Right atrium auricular region (tissue), 2 donors: ENCODE results near the gene P2RX2. TPM values are rescaled to one million over a fixed set of nuclear protein-coding genes. Genes with fewer than 3 reads are reported as not detected.

Experiments used
- DNase-seq: peaks from one replicate; pipeline ENCODE4 v3.0.0-alpha.2; 2019; ENCODE audit warnings: low spot score
- H3K27ac ChIP-seq, 2 donors: fragments of 200-600 bp; sonication (generic); 1 replicate in 1 of 2; 2 replicates in 1 of 2; pipeline ENCODE4 v1.5.1; 2016 to 2019
- H3K27me3 ChIP-seq, 2 donors: fragments of 200-600 bp; sonication (generic); one replicate each; pipeline versions ENCODE4 v1.5.1 to v1.6.0; 2017 to 2019
- H3K36me3 ChIP-seq: fragments of 200-600 bp; sonication (generic); one replicate; pipeline ENCODE4 v1.5.1; 2016
- H3K4me1 ChIP-seq, 2 donors: fragments of 200-600 bp; sonication (generic); one replicate each; pipeline versions ENCODE4 v1.5.1 to v1.6.0; 2017 to 2019
- H3K4me3 ChIP-seq, 2 donors: fragments of 200-600 bp; sonication (generic); 1 replicate in 1 of 2; 2 replicates in 1 of 2; pipeline ENCODE4 v1.5.1; 2017 to 2019; ENCODE audit warnings: mild to moderate bottlenecking in 1 of 2, moderate library complexity in 1 of 2
- H3K9me3 ChIP-seq, 2 donors: fragments of 200-600 bp; sonication (generic); one replicate each; pipeline ENCODE4 v1.5.1; 2019
- total RNA-seq, 2 donors: library from RNA; depleted of rRNA; stranded (reverse); fragments of >200 nt; gene quantifications; one replicate each; pipeline ENCODE4 v1.1.0, GENCODE V29; 2016
- TF ChIP-seq, protein P1 (sequence below), 2 donors: fragments of 200-600 bp; sonication (generic); IDR thresholded peaks; one replicate each; pipeline ENCODE4 v1.5.1; 2019; ENCODE audit warnings: antibody characterized with exemption in 2 of 2

P2RX2 gene
- total RNA-seq, 2 donors from 2014 or later, result not detected

DNA sequence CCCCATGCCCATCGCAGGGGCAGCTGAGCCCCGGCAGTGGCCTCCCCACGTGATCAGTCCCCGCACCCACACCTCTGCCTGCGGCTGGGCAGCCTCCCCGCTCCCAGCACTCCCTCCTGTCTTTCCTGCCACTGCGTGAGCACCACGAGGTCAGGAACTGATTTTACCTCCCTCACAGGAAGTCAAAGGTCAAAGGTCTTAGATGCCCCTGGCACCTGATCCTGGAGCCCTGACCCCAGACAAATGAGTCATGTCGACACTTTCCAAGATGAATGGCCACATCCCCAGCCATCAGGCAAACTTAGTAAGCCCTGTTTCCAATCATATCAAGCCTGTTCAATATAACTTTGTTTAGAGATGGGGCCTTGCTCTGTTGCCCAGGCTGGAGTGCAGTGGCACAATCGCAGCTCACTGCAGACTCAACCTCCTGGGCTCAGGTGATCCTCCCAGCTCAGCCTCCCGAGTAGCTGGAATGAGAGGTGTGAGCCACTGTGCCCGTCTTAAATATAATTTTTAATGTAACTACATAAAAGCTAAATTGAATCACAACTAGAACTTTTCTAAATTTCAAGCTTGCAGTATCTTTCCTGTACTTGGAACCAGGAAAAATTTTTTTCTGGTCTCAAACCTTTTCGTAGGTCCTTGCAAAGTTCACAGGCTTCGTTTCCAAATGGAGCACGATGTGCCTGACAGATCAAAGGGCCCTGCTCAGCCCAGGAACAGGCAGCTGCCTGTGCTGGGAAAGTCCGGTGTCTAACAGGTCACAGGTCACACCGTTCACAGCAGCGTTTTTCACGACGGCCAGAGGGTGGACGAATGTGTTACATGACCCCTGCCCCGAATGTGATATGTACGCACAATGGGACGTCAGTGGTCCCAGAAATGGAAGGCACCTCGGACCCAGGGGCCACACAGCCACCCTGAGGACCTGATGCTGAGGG, 10.1 kb upstream of the P2RX2 start:
- Histone ChIP-seq H3K36me3 (no peaks in the 10 kb centered on the region), H3K27me3 (no peaks in the 10 kb centered on the region), H3K4me1 (peaks cover 0 to 9% of the 10 kb centered on the region in 2 donors), H3K9me3 (peaks cover 3 to 10% of the 10 kb centered on the region in 2 donors), H3K27ac (no peak overlapping the region), H3K4me3 (no peak overlapping the region)
- TF ChIP-seq, protein P1, sequence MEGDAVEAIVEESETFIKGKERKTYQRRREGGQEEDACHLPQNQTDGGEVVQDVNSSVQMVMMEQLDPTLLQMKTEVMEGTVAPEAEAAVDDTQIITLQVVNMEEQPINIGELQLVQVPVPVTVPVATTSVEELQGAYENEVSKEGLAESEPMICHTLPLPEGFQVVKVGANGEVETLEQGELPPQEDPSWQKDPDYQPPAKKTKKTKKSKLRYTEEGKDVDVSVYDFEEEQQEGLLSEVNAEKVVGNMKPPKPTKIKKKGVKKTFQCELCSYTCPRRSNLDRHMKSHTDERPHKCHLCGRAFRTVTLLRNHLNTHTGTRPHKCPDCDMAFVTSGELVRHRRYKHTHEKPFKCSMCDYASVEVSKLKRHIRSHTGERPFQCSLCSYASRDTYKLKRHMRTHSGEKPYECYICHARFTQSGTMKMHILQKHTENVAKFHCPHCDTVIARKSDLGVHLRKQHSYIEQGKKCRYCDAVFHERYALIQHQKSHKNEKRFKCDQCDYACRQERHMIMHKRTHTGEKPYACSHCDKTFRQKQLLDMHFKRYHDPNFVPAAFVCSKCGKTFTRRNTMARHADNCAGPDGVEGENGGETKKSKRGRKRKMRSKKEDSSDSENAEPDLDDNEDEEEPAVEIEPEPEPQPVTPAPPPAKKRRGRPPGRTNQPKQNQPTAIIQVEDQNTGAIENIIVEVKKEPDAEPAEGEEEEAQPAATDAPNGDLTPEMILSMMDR (IDR thresholded peaks at IDR 0.05), result no peak
- no peak for DNase-seq

GRCh38 chr12:132610051-132610759, 8.4 kb upstream of the P2RX2 start, which contains the start of gene LRCOL1:
Gene LRCOL1, minus strand, starts transcription at chr12:132610582. Its CDS starts 4,331 bp downstream, at chr12:132606251.
- TF ChIP-seq, protein P1 (IDR thresholded peaks at IDR 0.05), result no peak
- no peak for DNase-seq
- peak within 1 kb of the TSS in 1 of 2 donors; percentile 27 for H3K4me3 ChIP-seq
- H3K36me3 ChIP-seq, result no peaks in the 10 kb centered on the region
- H3K27ac ChIP-seq, result no peak within 1 kb of the TSS
- peaks cover 3 to 10% of the 10 kb centered on the region in 2 donors for H3K9me3 ChIP-seq
- no peaks in the 10 kb centered on the region for H3K27me3 ChIP-seq
- no peaks in the 10 kb centered on the region for H3K4me1 ChIP-seq

DNA sequence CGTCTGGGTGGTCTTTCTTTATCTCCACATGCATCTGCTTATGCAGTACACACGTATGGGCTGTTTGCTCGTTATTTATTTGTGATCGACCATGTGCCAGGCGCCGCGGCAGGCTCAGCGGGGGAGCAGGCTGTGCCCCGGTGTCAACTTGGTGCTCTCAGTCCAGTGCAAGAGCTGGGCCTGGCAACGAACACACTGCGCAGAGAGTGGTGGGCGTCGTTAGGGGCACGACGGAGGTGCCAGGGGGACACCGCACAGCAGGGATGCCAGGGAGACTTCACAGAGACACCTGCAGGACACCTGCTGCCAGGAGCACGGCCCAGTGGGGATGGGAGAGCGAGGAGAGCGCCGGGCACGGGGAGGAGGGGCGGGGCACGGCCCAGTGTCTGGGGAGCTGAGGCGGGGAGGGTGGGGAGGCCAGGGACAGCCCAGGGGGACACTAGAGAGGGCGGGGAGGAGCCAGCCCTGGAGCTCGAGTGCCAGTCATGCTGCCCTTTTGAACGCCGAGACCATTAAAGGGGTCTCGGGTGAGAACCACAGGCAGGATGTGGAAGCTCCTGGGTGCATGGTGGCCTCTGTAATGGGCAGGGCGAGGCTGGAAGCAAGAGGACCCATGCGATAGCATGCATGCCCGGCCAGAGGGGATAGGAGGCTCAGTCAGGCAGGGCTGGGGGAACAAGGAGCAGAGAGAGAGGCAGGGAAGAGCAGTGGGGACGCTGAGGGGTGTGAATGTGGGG, 7.5 kb upstream of the P2RX2 start:
- DNase-seq, result no peak

DNA sequence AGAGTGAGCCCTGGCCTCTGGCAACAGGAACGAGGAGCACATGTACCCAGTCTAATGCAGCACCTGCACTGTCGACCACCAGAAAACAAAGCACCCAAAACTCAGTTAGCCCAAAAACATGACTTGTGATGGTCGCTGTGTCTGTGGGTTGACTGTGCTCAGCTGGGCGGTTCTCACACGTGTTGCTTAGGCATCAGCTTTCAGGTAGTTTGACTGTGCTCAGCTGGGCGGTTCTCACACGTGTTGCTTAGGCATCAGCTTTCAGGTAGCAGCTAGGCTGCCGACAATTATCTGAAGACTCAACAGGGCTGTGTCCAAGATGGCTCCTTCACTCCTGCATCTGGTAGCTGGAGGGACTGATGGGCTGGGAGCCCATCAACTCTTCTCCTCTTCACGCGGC, 7.0 kb upstream of the P2RX2 start:
- H3K4me3 ChIP-seq, result no peak overlapping the region
- H3K4me1 ChIP-seq, result no peaks in the 10 kb centered on the region
- H3K27ac ChIP-seq, result no peak overlapping the region
- DNase-seq, result no peak
- TF ChIP-seq, protein P1 (IDR thresholded peaks at IDR 0.05), result no peak
- peaks cover 0 to 3% of the 10 kb centered on the region in 2 donors for H3K27me3 ChIP-seq
- H3K9me3 ChIP-seq, result peaks cover 3 to 21% of the 10 kb centered on the region in 2 donors
- H3K36me3 ChIP-seq, result no peaks in the 10 kb centered on the region

More for the DNA sequence above, 7.5 kb upstream of the P2RX2 start:
- Histone ChIP-seq H3K27ac (no peak overlapping the region), H3K9me3 (peaks cover 3 to 15% of the 10 kb centered on the region in 2 donors), H3K27me3 (no peaks in the 10 kb centered on the region), H3K4me3 (no peak overlapping the region), H3K36me3 (no peaks in the 10 kb centered on the region), H3K4me1 (no peaks in the 10 kb centered on the region)
- TF ChIP-seq, protein P1 (IDR thresholded peaks at IDR 0.05), result no peak

- peaks cover 16 to 21% of the 10 kb centered on the region in 2 donors for H3K27me3 ChIP-seq
- no peak overlapping the region for H3K4me3 ChIP-seq
- peaks cover 3 to 35% of the 10 kb centered on the region in 2 donors for H3K9me3 ChIP-seq
- H3K27ac ChIP-seq, result no peak overlapping the region
- peaks cover 0 to 4% of the 10 kb centered on the region in 2 donors for H3K4me1 ChIP-seq
- no peaks in the 10 kb centered on the region for H3K36me3 ChIP-seq
- DNase-seq, result no peak
- TF ChIP-seq, protein P1 (IDR thresholded peaks at IDR 0.05), result no peak
Measured at GRCh38 chr12:132614029-132614428, 4.5 kb upstream of the P2RX2 start.
